ENCODE data around the gene RARS2.

DNA sequence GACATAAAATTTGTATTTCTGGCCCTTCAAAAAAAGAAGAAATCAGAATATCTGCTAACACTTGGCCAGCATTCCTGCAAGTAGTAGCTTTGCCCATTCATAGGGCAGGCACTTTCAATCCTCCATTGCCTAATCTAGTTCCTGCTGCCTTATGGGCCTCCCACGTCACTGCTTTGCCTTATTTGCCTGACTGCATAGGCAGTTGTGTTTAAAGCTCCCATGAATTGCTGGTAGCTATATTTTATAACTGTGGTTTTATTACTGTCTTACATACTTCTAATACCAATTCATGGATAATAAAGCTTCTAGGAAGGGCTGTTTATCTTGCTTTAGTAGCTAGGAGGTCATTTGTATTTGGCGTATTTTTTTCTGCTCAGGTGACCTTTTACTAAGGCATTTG, 124.7 kb downstream of the RARS2 start:
- TF ChIP-seq, protein P1, sequence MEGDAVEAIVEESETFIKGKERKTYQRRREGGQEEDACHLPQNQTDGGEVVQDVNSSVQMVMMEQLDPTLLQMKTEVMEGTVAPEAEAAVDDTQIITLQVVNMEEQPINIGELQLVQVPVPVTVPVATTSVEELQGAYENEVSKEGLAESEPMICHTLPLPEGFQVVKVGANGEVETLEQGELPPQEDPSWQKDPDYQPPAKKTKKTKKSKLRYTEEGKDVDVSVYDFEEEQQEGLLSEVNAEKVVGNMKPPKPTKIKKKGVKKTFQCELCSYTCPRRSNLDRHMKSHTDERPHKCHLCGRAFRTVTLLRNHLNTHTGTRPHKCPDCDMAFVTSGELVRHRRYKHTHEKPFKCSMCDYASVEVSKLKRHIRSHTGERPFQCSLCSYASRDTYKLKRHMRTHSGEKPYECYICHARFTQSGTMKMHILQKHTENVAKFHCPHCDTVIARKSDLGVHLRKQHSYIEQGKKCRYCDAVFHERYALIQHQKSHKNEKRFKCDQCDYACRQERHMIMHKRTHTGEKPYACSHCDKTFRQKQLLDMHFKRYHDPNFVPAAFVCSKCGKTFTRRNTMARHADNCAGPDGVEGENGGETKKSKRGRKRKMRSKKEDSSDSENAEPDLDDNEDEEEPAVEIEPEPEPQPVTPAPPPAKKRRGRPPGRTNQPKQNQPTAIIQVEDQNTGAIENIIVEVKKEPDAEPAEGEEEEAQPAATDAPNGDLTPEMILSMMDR (IDR thresholded peaks at IDR 0.05; ENCODE audit: insufficient read depth, low read depth, low read length): no peak
- no peak for TF ChIP-seq EZH2 (IDR thresholded peaks at IDR 0.05; ENCODE audit: insufficient read depth, low read length)
